Stimulated activated CD4-positive, alpha-beta T cell treated with anti-CD3 and anti-CD28 coated beads, TNF-alpha, amount 100 ng/mL, for 24 hours (primary cell): ENCODE data around the gene CBFA2T3.
"Not testable (repeated sequence)": the region's sequence is repeated elsewhere in the genome, so short reads cannot be mapped to it uniquely, and the experiment has no call there.

Experiments
- DNase-seq, 3 experiments: peaks; one replicate each; pipeline ENCODE4 v3.0.0-alpha.2; 2020; ENCODE audit warnings: low read depth in 3 of 3

Gene CBFA2T3

DNA sequence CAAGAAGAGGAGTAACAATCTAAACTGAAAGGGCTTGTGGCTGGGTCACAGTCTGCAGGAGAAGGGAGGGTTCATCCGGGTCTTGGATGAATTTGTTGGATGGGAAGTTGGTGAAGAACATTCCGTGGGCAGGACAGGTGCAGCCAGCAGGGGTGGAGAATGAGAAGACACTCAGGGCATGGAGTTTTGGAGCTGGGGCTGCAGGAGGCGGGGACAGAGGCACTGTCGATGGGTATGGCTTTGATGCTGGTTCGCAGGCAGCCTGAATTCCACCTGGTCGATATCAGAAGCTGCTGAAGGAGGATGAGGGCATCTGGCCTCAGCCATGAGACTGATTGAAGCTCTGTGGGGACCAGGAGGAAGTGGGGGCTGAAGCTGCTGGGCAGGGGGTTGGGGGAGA lies 36.1 kb upstream of the CBFA2T3 start:
- no peak for DNase-seq

DNA sequence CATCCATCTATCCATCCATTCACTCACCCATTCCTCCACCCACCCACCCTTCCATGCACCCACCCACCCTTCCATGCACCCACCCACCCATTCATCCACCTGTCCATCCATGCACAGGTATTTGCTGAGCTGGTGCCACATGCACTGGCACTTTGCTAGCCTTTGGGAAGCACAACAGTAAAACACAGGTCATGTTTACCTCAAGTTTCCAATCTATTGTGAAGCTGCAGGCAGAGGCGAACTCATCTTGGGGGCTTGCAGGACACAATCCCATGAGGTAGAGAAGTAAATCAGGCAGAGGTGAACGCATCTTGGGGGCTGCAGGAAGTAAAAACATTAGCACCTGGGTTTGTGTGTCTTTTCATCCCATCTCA lies 35.6 kb upstream of the CBFA2T3 start:
- DNase-seq, result no peak

DNA sequence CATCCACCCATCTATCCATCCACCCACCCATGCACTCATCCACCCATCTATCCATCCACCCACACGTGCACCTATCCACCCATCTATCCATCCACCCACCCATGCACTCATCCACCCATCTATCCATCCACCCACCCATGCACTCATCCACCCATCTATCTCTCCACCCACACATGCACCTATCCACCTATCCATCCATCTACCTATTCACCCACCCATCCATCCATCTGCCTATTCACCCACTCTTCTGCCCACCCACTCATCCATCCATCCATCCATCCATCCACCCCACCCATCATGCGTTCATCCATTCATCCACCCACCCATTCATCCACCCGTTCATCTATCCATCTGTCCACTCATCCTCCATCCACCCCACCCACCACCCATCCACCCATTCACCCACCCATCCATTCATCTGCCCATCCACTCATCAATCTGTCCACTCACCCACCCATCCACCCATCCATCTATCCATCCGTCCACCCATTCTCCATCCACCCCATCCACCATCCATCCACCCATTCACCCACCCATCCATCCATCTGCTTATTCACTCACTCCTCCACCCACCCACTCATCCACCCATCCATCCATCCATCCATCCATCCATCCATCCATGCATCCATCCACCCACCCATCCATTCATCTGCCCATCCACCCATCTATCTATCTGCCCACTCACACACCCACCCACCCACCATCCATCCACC lies 35.1 kb upstream of the CBFA2T3 start:
- DNase-seq, result no peak

DNA sequence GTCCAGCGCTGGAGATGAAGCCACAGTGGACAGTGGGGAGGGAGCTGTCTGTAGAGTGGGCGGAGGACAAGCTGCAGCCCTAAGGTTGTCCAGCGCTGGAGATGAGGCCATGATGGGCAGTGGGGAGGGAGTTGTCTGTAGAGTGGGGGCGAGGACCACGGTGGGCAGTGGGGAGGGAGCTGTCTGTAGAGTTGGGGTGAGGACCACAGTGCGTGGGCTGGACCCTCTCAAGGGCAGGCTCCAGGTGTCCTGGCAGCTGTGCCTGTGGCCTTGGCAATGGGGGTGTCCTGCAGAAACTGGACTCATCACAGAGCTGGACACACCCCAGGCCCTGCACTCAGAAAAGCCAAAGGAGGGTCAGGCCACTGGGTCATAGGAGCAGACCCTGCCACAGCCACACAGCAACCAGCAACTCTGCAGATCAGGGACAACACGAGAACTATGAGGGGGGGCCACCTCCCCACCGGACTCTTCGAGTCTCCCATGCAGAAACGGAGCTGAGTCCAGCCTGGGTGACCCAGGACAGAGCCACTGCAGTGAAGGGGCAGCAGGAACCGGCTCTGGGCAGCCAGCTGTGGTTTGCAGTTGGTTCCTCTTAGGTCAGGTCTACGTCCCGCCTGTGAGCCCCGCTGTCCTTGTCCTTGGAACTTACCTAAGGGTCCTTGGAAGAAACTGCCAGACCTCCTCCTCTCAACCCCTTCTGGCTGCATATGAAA lies 33.4 kb upstream of the CBFA2T3 start:
- DNase-seq, result no peak

DNA sequence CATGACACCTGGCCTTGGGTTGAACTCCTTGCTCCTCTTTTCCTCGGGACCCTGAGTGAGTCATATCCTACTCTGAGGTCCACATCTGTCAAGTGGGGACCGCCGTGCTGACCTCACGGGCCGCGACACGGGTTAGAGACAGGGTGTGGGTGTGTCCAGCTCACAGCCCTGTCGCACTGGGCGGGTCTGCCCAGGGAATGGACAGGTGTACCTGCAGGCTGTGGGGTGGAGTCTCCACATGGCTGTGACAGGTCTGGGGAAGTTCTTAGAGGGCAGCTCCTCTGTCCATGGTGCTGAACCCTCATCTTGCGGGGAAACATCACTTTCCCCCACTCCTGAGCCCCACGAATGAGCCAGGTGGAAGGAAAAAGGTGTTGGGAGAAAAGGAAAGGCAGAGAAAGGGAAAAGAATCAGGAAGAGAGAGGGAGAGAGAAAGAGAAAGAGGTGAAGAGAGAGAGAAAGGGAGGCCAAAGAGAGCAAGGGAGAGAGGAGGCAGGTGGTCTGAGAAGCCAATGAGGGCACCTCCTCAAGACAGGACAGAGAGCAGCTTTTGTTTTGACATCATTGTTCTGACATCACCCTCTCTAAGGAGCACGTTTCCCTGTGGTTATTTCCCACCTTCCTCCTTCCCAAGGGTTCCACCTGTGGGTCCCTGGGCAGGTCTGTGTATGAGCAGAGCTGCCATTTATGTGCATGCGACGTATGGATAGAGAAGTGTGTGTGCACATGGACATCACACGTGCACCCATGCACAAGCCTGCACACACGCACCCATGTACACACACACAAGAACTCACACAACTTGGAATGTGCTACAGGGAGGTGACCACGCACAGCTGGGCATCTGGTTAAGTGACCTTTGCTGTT lies 32.6 kb upstream of the CBFA2T3 start:
- DNase-seq, result no peak

DNA sequence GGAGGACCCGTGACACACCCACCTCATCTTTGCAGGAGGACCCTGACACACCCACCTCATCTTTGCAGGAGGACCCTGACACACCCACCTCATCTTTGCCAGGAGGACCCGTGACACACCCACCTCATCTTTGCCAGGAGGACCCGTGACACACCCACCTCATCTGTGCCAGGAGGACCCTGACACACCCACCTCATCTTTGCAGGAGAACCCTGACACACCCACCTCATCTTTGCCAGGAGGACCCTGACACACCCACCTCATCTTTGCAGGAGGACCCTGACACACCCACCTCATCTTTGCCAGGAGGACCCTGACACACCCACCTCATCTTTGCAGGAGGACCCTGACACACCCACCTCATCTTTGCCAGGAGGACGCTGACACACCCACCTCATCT lies 31.8 kb upstream of the CBFA2T3 start:
- not testable (repeated sequence) for DNase-seq

DNA sequence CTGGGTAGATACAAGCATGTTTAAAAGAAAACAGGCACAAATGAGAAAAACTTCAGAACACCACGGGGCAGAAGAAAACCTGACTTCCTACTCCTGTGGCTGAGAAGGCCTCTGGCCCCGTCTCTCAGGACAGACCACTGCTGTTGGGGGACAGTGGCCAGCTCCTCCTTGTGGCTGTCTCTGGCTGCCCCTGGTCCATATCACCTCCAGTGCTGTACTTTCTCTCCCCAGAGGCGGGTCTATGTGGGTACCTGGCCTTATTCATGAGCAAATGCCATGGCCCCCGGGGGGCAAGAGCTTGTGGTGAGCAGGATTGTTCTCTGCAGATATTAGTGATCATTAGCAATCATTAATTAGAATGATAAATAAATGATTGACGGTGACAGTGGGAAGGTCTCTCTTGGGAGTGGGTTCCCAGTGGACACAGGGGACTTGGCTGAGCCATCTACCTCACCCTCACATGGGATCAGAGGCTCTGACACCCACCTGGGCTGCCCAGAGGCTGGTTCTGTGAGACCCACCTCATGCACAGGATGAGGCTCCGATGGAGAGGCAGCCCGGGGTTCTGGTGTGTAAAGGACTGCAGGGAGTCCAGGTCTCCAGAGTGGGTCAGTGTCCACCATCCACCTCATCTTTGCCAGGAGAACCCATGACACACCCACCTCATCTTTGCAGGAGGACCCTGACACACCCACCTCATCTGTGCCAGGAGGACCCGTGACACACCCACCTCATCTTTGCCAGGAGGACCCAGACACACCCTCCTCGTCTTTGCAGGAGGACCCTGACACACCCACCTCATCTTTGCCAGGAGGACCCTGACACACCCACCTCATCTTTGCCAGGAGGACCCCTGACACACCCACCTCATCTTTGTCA lies 30.6 kb upstream of the CBFA2T3 start:
- no peak for DNase-seq

DNA sequence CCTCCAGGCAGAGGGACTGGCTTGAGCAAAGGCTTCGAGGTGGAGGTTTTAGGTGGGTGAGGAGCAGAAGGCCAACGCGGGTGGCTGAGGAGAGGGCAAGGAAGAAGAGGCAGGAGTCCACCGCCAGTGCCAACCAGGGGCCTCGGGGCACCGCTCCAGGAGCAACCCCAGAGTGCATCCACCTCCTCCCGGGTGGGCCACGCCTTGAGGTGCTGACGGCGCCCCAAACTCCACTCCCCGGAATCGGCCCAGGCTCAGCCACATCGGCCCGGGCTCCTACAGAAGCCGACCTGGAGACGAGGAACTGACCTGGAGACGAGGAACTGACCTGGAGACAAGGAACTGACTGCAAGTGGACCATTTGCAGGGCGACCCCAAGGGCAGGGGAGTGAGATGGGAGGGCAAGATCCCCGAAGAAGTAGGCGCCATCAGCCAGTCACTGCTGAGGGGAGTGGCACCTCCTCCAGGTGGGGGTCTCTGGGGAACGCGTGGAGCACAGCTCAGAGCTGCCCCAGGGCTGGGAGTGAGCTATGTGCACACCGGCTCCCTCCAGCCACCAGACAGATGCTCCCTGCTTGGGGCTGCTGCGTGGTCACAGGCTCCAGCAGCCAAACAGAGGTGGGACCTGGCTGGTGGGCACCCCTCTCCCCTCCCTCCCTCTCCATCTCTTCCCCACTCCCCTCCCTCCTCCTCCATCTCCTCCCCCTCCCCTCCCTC lies 29.2 kb upstream of the CBFA2T3 start:
- no peak for DNase-seq

DNA sequence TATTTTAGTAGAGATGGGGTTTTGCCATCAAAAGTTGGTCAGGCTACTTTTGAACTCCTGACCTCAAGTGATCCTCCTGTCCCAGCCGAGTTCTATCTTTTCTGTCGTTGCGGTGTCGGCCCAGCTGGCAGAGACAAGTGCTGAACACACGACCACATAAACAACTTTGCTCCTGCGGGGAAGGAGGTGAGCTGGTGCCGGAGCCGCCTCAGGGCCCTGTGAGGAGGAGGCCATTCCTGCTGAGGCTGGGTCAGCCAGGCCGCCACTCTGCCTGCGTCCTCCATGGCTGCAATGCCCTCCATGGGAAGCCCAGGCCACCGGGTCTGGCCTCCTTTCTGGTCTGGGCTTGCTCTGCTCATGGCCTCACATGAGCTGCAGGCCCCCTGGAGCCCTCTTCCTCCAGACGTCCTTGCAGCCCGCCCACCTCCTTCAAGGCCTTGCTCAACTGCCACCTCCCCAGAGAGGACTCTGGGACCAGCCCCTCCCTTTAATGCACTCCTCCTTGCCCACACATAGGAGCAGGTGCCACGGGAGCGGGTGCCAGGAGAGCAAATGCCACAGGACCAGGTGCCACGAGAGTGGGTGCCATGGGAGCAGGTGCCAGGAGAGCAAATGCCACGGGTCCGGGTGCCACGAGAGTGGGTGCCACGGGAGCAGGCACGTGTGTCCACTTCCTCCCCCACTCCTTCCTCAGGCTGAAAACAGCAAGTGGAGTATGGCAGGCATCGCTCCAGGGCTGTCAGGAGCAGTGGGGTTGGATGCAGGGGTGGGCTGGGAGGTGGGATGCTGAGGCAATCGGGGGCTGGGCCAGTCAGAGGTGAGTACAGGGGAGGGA lies 28.4 kb upstream of the CBFA2T3 start:
- no peak for DNase-seq

DNA sequence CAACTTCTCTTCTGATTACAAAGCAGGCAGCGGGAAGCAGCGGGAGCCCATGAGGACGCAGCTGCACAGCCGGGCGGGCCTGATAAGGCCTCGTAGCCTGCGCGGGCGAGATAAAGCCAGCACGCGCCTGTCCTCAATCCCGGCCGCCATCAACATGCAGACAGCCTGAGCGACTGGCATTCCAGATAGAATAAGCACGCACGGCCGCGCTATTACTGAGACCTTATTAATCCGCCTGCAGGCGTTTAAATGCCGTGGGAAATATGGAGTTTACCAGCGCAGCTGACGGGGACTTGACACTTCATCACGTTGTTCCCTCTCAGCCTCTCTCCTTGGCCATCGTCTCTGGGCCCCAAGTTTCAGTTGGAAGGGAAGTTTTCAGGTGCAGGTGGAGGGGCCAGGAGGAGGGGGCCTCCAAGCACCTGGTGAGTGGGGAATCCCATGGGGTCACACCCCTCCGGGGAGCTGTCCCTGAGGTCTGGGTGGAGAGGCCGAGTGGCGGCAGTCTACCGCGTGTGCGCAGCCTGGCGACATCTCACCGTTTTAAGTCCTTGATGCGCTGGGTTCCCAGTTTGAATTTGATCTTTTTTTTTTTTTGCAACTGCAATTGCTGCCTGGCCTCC lies 27.3 kb upstream of the CBFA2T3 start:
- DNase-seq, result no peak

DNA sequence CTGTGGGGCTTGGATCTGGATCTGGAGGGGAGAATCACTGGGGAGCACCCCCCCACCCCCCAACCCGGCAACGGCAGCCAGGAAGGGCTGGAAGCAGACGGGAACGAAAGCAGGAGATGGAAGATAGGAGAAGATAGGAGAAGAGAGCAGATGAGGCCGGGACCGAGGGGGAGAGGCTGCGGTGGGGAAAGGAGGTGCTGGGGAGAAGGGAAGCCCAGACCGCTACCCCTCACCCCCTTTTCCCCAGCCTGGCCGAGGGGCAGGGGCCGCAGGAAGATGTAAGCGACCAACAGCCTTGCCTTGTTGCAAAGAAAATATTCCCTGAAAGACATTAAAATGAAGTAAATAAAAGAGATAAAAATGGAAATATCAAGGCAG lies 26.8 kb upstream of the CBFA2T3 start:
- no peak for DNase-seq

DNA sequence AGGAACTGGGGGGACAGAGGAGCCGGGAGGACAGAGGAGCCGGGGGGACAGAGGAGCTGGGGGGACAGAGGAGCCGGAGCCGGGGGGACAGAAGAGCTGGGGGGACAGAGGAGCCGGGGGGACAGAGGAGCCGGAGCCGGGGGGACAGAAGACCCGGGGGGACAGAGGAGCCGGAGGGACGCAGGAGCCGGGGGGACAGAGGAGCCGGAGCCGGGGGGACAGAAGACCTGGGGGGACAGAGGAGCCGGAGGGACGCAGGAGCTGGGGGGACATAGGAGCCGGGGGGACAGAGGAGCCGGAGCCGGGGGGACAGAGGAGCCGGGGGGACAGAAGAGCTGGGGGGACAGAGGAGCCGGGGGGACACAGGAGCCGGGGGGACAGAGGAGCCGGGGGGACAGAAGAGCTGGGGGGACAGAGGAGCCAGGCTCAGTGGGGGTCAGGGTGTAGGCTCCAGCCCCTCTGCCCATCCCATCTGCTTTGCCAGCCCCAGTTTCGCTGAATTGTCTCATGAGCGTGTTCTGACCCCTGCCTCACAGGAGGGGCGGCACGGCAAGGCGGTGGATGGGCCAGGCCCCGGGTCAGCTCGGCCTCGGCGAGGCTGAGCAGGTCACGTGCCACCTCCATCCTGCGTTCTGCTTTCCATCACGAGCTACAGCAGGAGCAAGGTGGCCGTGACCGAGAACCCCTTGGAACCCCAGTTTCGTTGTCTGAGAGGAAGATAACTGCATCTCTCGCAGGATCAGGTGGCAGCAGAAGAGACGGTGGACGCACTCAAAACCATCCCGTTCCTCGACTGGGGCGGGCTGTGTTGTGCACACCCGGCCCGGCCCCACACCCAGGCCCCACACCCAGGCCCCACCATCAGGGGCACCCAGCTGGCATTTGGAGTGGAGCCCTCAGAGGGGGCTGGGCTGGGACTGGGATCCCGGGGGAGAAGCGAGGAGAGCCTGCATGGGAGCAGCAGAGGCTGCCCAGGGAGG lies 26.1 kb upstream of the CBFA2T3 start:
- no peak for DNase-seq

DNA sequence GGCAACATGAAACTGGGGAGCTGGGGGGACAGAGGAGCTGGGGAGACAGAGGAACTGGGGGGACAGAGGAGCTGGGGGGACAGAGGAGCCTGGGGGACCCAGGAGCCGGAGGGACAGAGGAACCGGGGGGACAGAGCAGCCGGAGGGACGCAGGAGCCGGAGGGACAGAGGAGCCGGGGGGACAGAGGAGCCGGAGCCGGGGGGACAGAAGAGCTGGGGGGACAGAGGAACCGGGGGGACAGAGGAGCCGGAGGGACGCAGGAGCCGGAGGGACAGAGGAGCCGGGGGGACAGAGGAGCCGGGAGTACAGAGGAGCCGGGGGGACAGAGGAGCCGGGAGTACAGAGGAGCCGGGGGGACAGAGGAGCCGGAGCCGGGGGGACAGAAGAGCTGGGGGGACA lies 25.1 kb upstream of the CBFA2T3 start:
- DNase-seq, result not testable (repeated sequence)

DNA sequence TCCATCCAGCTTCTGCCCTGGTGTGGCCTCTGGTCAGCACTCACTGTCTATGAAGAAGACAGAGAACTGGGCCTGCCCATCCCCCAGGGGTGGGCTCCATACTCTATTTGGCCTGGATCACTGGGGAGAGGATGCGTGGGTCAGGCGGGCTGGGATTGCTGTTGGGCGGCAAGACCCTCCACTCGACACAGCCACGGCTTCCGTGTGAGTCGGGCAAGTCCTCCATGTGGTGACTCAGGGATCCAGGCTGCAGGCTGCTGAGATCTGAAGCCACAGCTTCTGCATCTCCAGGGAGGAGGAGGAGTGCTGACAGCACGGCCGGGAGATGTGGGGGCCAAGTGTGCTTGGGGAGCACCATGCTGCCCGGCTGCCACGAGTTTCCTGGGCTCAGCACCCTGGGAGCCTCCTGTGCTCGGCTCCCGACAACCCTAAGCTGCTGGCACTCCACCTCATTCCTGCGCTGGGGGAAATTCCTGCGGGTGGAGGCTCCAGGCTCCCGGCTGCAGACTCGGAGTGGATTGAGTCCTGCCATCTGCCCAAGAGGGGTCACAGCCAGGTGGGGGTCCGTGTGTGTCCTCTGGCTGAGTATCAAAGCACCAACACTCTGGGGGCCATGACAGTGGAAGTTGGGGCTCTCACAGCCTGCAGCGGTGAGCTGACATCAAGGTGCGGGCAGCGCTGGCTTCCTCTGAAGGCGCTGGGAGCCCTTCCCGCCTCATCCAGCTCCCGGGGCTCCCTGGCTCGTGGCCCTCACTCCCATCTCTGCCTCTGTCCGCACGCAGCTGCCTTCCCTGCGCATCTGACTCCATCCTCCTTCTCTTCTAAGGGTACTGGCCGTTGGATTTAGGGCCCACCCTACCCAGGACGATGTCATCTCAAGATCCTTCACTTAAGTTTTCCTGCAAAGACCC lies 24.4 kb upstream of the CBFA2T3 start:
- DNase-seq, result no peak

DNA sequence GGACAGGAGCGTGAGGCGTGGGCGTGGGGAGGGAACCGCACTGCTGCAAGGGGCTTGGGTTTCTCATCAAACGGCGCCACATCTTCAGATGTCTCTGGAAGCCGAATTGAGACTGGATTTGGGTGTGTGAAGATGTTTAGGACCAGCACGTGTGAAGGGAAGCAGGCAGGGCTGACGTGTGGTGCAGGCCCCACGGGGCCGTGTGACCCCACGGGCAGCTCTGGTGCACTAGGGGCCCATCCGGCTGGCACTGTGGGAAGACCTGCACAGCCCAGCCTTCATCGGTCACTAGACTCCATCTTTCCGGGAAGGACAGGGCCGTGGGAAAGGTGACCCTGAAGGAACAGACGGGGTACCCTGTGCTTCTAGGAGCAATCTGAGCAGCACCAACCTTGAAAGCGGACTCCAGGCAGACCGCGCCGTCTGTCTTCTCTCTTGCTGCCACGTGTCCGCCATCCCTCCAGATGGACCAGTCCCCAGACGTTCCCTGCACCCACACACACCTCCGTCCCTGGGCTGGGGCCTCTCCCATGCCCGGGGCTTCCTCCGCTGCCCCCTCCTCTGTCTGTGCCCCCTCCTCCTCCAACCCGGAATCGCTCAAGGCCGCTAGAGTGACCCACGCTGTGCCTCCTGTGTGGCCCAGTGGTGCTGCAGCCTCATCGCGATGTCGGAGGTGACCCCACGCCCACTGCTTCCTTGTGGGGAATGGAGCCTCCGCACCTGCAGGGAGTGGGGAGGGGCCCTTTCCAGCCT lies 23.4 kb upstream of the CBFA2T3 start:
- DNase-seq, result no peak

DNA sequence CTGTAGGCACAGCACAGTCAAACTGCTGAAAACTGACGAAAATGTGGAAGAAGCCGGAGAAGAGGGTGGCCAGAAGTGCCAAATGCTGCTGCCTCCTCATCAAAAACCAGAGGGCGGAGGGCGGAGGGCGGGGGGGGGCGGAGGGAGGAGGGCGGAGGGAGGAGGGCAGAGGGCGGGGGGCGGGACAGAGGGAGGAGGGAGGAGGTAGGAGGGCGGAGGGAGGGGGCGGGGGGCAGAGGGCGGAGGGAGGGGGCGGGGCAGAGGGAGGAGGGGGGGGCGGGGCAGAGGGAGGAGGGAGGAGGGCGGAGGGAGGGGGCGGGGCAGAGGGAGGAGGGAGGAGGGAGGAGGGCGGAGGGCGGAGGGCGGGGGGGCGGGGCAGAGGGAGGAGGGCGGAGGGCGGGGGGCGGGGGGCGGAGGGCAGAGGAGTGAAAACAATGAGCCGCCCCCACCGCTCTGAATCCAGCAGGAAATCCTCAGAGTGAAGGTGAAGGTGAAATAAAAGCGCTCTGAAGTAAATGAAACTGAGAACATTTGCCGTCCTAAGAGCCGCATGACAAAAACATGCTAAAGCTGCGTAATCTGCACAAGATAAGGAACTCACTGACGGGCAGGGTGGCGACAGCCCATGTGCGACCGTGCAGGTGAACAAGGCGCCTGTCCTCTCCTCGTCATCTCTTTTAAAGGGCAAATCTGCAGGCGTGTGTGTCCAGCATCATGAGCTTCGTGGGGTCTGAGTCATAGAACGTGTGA lies 22.6 kb upstream of the CBFA2T3 start:
- DNase-seq, result peak in 2 of 3 experiments; percentile 9 to 39
